CD4-positive, alpha-beta T cell treated with Interleukin-15 for 1 hour (primary cell): ENCODE measurements around the gene PKD1.
A peak's percentile ranks its signal among the peaks of the same experiment; 100 is the strongest.
"Not testable (repeated sequence)": the region's sequence is repeated elsewhere in the genome, so short reads cannot be mapped to it uniquely, and the experiment has no call there.

Source experiments
- DNase-seq: peaks from one replicate; pipeline ENCODE4 v3.0.0-alpha.2; 2020

Gene PKD1

GRCh38 chr16:2122934-2123683 lies 12.6 kb downstream of the PKD1 start:
- not testable (repeated sequence) for DNase-seq

DNA sequence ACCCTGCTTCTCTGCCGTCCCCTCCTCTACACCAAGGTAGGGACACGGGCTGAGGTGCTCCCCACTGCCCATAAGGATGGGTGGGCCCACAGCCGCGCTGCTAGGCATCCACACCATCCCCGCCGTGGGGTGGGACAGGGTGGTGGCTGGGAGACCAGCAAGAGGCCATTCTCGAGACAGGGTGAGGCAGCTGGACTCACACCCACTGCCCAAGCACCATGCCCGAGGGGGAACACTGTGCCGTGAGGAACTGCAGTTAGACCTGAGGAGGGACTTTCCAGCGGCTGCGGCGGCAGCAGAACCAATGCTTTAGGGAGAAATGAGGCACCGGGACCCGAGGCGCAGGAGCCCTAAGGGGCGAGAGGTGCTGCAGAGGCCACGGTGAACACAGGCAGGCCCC lies 13.3 kb downstream of the PKD1 start:
- no peak for DNase-seq

DNA sequence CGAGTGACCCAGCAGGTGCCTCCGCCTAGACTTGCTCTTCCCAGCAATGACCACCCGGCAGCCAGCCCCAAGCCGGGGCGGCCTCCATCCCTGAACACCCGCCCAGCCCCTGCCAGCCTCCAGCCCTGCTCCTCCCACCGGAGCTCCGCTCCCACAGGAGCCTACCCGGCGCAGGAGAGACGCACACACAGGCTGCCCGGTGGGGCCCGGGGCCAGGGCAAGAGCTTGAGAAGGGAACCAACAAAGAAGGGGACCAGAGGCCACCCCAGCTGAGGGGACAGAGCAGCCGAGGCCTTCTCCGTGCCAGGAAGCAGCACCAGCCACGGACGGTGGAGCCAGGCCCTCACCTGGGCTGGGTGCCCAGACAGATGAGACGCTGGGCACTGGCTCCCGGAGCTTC lies 13.8 kb downstream of the PKD1 start:
- no peak for DNase-seq

DNA sequence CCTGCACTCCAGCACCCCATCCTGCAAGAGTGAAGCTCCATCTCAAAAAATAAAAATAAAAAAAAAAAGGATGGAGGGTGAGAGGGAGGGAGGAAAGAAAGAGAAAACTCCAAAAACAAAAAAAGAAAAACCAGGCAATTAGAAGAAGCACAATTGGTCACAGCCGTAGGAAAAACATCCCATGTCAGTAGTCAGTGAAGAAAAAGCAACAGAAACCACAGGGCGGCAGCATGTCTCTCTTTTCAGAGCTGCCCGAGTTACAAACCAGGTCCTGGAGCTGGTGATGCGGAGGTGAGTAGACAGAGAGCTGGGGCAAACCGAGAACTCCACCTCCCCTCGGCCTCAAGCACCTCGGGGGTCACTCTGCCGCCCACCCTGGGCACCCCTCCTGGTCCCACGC lies 14.4 kb downstream of the PKD1 start:
- peak; percentile 30 for DNase-seq

GRCh38 chr16:2117960-2118722 lies 17.6 kb downstream of the PKD1 start:
- not testable (repeated sequence) for DNase-seq

GRCh38 chr16:2117341-2117740 lies 18.4 kb downstream of the PKD1 start:
- DNase-seq: not testable (repeated sequence)

- not testable (repeated sequence) for DNase-seq
Observed at GRCh38 chr16:2116428-2116827, 19.3 kb downstream of the PKD1 start.

DNA sequence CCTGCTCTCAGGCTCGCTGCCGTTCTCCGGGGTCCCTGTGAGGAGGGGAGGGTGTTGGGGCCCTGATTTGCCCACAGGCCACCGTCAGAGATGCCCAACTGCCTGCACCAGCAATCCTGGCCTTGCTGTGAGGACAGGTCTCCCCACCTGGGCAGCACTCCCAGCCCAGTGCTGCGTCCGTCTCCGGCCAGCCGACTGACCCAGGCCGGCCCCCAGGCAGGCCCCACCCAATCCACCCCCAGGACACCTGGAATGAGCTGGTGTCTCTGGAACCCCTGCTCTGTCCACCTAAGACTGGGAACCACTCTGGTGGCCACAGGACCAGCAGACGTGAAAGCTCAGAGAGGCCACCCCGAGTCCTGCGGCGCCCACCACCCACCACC lies 20.1 kb downstream of the PKD1 start:
- no peak for DNase-seq

DNA sequence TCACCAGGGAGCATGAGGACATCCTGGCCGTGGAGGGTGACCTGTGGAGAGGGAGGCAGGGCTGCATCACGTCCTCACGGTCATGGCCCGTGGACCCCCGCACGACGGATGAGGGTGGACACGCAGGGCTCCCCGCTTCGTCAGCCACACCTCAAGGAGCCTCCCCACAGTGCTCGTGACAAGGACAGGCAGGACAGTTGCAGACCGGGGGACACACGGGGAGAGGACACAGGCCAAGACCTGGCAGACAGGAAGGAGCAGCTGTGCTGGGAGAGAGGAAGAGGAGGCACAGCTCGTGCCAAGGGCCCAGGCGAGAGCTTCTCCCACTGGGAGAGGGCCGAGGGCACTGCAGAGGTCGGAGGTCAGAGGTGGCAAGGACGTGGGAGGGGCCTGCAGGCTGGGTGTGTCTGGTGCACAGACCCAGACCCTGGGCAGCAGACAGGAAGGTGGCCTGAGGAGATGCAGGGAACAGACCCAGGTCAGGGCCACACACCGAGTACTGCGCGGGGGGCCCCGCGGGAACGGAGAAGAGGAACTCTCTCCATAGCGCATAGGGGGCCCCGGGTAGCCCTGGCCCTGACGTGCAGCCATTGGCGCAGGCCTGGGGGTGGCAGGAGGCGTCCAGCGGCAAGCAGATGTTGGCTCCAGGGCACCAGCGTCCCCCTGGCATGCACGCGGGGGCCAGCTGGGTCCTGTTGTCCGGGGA lies 20.7 kb downstream of the PKD1 start:
- not testable (repeated sequence) for DNase-seq

DNA sequence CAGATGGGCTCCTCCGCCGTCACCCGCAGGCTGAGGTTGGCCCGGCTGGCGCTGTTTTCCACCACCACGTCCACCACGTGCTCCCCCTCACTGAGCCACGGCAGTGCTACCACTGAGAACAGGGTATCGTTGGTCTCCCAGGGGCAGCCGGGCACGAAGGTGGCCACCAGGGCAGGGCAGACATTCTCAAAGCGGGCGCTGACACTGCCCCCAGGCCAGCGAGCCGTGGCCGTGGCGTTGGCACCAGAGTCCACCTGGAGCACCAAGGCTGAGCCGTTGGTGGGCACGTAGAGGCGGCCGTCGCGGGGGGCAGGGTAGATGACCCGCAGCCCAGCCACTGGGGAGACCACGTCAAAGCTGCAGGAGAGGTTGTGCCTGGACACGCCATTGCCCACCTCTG lies 21.5 kb downstream of the PKD1 start:
- not testable (repeated sequence) for DNase-seq

DNA sequence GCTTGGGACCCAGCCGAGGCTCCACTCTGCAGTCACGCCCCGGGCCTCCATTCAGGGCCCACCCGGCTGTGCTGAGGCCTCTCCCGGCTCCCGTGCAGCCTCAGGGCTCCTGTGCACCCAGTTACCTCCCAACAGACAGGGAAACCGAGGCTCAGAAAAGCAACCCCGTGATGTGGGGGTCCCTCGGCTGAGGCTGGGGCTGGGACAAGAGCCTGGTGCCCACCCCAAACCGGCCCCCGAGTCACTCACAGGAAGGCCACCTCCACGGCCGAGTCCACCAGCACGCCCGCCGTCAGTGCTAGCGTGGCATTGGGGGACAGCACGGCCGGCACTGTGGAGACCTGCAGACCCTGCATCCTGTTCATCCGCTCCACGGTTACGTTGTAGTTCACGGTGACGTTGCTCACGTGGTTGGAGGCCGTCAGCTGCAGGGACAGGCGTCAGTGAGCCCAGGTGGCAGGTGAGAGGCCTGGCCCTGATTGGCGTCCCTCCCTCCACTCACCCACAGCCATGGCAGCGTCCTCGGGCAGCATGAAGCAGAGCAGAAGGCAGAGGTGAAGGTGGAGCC lies 23.1 kb downstream of the PKD1 start:
- DNase-seq: not testable (repeated sequence)

DNA sequence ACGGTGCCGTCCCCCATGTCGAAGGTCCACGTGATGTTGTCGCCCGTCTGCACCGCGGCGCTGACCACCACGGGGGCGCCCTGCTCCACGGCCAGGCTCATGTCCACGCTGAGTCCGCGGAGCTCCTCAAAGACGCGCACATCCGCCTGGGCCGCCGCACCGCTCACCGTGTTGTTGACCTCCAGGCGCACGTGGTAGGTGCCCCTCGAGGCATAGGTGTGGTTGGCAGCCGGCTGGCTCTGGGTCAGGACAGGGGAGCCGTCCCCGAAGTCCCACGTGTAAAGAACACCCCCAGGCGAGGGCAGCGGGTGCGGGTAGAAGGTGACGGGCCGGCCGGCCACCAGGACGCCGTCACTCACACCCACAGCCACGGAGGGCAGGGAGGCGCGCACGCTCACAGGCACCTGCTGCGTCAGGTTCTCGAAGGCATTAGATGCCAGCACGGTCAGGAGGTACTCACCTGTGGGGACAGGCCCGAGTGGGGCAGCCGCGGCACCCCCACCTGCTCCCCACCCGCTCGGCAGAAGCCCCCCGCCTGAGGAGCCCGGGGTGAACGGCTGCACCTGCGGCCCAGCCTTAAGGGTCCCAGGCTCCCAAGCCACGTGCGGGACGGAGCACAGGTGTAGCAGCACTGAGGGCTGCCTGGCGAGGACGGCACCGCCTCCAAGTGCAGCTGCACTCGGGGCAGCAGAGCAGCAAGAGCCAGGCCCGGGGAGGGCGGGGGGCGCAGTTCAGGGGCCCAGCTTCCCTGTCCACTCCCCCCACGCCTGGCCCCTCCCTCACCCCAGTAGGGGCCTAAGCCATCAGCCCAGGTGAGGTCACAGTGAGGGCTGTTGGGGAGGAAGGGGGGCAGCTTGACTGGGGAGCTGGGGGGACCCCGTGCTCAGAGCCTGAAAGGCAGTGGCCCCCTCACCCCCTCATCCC lies 24.0 kb downstream of the PKD1 start:
- DNase-seq: not testable (repeated sequence)

DNA sequence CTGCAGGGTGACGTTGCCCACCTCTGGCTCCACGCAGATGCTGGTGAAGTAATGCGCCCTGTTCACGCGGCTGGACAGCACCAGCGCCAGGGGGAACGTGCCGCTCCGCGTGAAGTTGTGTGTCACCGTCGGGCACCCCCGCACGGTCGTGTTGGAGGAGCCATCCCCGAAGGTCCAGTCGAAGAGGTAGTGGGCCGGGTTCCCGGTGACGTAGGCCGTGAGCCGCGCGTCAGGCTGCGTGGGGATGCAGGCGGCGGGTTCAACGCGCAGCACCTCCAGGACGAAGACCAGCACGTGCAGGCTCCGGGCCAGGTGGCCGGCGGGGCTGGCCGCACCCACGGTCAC lies 24.7 kb downstream of the PKD1 start:
- not testable (repeated sequence) for DNase-seq

DNA sequence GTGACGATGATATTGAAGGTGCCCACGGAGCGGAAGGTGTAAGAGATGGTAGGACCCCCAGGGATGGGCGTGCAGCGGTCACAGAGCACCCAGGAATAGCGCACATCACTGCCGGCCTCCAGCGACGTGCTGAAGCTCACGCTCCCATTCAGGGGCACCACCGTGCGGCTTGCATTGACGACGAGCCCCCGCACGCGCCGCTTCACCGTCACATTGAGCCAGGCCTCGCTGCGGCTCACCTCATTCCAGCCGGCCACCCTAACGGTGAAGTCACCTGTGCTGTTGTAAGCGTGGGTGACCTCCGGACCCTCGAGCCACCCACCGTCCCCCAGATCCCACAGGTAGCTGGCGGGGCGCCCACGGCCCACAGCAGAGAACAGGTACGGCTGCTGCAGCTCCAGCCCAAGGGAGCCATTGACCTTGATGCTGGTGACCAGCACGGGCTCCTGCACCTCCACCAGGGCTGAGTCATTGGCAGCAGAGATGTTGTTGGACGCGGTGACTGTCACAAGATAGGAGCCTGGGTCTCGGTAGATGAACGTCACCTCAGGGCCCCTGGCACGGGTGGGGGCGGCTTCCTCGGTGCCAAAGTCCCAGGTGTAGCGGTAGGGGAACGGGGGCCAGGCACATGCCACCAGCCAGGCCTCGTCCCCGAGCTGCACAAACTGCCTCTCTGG lies 25.2 kb downstream of the PKD1 start:
- DNase-seq: not testable (repeated sequence)

DNA sequence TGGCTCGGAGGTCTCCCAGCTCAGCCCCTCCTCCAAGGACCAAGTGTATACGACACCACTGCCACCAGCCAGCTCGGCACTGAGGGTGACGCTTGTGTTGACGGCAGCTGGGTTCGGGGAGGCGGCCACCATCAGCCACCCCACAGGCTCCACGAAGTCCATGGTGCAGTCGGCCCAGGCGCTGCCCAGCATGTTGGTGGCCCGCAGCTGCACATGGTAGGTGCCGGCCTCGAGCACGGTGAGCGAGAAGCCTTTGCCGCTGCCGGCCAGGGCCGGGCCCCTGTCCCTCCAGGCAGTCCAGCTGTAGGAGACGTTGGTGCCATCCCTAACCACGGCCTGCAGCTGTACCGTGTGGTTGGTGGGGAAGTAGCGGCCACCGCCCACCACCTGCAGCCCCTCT lies 25.8 kb downstream of the PKD1 start:
- not testable (repeated sequence) for DNase-seq

DNA sequence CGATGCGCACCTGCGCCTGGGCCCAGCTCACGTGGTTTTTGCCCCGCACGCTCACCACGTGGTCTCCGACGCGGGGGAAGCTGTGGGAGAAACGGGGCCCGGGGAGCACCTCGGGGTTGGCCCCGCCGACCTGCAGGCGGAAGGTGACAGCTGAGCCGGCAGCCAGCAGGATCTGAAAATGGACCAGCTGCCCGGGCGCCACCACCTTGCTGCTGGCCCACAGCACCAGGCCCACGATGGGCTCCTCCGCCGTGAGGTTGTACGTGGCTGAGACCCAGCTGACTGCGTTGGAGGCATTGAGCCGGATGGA lies 26.5 kb downstream of the PKD1 start:
- DNase-seq: not testable (repeated sequence)

GRCh38 chr16:2108446-2109270 lies 27.0 kb downstream of the PKD1 start:
- not testable (repeated sequence) for DNase-seq

- not testable (repeated sequence) for DNase-seq
Observed at GRCh38 chr16:2107791-2108125, 27.9 kb downstream of the PKD1 start.

GRCh38 chr16:2107121-2107790 lies 28.4 kb downstream of the PKD1 start:
- DNase-seq: not testable (repeated sequence)

DNA sequence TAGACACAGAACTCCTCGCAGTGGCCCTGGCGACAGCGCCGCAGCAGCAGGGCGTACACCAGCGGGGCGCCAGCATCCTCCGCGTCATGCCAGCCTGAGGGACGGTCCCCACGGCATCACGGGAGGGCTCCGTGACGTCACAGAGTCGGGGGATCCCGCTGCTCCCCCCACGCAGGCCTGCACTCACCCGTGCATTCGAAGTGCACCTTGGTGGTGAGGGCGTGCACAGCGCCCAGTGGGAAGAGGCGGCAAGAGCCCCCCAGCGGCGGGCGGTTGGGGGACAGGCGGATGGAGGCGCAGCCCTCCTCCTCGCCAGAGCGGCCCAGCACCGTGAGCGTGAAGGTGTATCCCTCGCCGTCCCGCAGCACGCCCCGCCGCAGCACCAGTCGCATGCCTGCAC lies 29.5 kb downstream of the PKD1 start:
- DNase-seq: not testable (repeated sequence)
